ENCODE results near the gene DOK7. TPM values are rescaled to one million over a fixed set of nuclear protein-coding genes. Genes with fewer than 3 reads are reported as not detected.

The DOK7 gene
- total RNA-seq, 1 donor = not detected

- no peak overlapping the region for H3K4me3 ChIP-seq (ENCODE audit: low read depth, low read length)
- no peak for DNase-seq (ENCODE audit: low read depth)
- no peak for TF ChIP-seq CTCF (IDR thresholded peaks at IDR 0.05; ENCODE audit: insufficient read depth, low read length)
These were observed 24.8 kb downstream of the DOK7 start for GRCh38 chr4:3487861-3488260.

- no peak for DNase-seq (ENCODE audit: low read depth)
- no peak for TF ChIP-seq CTCF (IDR thresholded peaks at IDR 0.05; ENCODE audit: insufficient read depth, low read length)
- no peak overlapping the region for H3K4me3 ChIP-seq (ENCODE audit: low read depth, low read length)
These were observed 25.7 kb downstream of the DOK7 start for GRCh38 chr4:3488820-3489219.

GRCh38 chr4:3489451-3489962 lies 26.4 kb downstream of the DOK7 start:
- TF ChIP-seq CTCF (IDR thresholded peaks at IDR 0.05; ENCODE audit: insufficient read depth, low read length) = no peak
- no peak for DNase-seq (ENCODE audit: low read depth)
- H3K4me3 ChIP-seq (ENCODE audit: low read depth, low read length) = no peak overlapping the region

- no peak for TF ChIP-seq CTCF (IDR thresholded peaks at IDR 0.05; ENCODE audit: insufficient read depth, low read length)
- DNase-seq (ENCODE audit: low read depth) = peak; percentile 50
- no peak overlapping the region for H3K4me3 ChIP-seq (ENCODE audit: low read depth, low read length)
These were observed 28.7 kb downstream of the DOK7 start for GRCh38 chr4:3491681-3492405.

GRCh38 chr4:3492741-3493719 lies 29.9 kb downstream of the DOK7 start:
- DNase-seq (ENCODE audit: low read depth) = peak; percentile 4
- TF ChIP-seq CTCF (IDR thresholded peaks at IDR 0.05; ENCODE audit: insufficient read depth, low read length) = no peak
- no peak overlapping the region for H3K4me3 ChIP-seq (ENCODE audit: low read depth, low read length)

- no peak for TF ChIP-seq CTCF (IDR thresholded peaks at IDR 0.05; ENCODE audit: insufficient read depth, low read length)
- DNase-seq (ENCODE audit: low read depth) = no peak
- no peak overlapping the region for H3K4me3 ChIP-seq (ENCODE audit: low read depth, low read length)
These were observed 30.8 kb downstream of the DOK7 start for GRCh38 chr4:3493720-3494461.

All from fibroblast of the aortic adventitia (primary cell).